ENCODE measurements around the gene IMMP1L. TPM values are rescaled to one million over a fixed set of nuclear protein-coding genes. Genes with fewer than 3 reads are reported as not detected.
A peak's percentile ranks its signal among the peaks of the same experiment; 100 is the strongest.

IMMP1L gene
- total RNA-seq = 54.0 and 64.6 TPM in 2 replicates
- long read RNA-seq, partial matches to known transcripts = 1 of 11 reads
- long read RNA-seq, other reads (novel, unspliced or antisense) = 5 of 11 reads

GRCh38 chr11:31509429-31510345 lies at the start of gene IMMP1L, which contains the start of gene ELP4:
IMMP1L (minus strand) TSS chr11:31509622; CDS start chr11:31463276, 46,346 bp downstream.
ELP4 (plus strand) TSS chr11:31509767; CDS start chr11:31509785, 18 bp downstream.
- no peaks in the 10 kb centered on the region for H3K9me3 Mint-ChIP-seq
- H3K27ac Mint-ChIP-seq (ENCODE audit: unreplicated experiment) = peak within 1 kb of the TSS; percentile 100
- H3K27me3 Mint-ChIP-seq (ENCODE audit: low read depth) = no peaks in the 10 kb centered on the region

GRCh38 chr11:31558001-31558400 lies 48.6 kb upstream of the IMMP1L start:
- H3K27me3 Mint-ChIP-seq (ENCODE audit: low read depth) = no peaks in the 10 kb centered on the region
- no peak for DNase-seq (ENCODE audit: low read depth, low spot score)
- TF ChIP-seq CTCF (conservative IDR thresholded peaks at IDR 0.05) = no peak
- peak overlapping the region; percentile 87 for H3K27ac Mint-ChIP-seq (ENCODE audit: unreplicated experiment)
- H3K4me1 Mint-ChIP-seq = peaks cover 23% of the 10 kb centered on the region
- peaks cover 3% of the 10 kb centered on the region for H3K9me3 Mint-ChIP-seq
- peak overlapping the region; percentile 23 for H3K4me3 Mint-ChIP-seq
- H3K36me3 Mint-ChIP-seq (ENCODE audit: low read depth) = peaks cover 13% of the 10 kb centered on the region

More at GRCh38 chr11:31509429-31510345, at the start of gene IMMP1L, which contains the start of gene ELP4:
- no peak for TF ChIP-seq CTCF (conservative IDR thresholded peaks at IDR 0.05)
- DNase-seq (ENCODE audit: low read depth, low spot score) = peak; percentile 87
- Mint-ChIP-seq H3K4me1 (peaks cover 50% of the 10 kb centered on the region), H3K4me3 (peak within 1 kb of the TSS; percentile 99), H3K36me3 (ENCODE audit: low read depth) (peaks cover 11% of the 10 kb centered on the region)

GRCh38 chr11:31555938-31556337 lies 46.5 kb upstream of the IMMP1L start:
- H3K27me3 Mint-ChIP-seq (ENCODE audit: low read depth) = no peaks in the 10 kb centered on the region
- DNase-seq (ENCODE audit: low read depth, low spot score) = no peak
- H3K36me3 Mint-ChIP-seq (ENCODE audit: low read depth) = peaks cover 28% of the 10 kb centered on the region
- H3K4me3 Mint-ChIP-seq = no peak overlapping the region
- H3K9me3 Mint-ChIP-seq = peaks cover 6% of the 10 kb centered on the region
- peaks cover 24% of the 10 kb centered on the region for H3K4me1 Mint-ChIP-seq
- TF ChIP-seq CTCF (conservative IDR thresholded peaks at IDR 0.05) = no peak
- no peak overlapping the region for H3K27ac Mint-ChIP-seq (ENCODE audit: unreplicated experiment)

GRCh38 chr11:31542862-31543261 lies 33.4 kb upstream of the IMMP1L start:
- Mint-ChIP-seq H3K9me3 (peaks cover 4% of the 10 kb centered on the region), H3K27me3 (ENCODE audit: low read depth) (no peaks in the 10 kb centered on the region), H3K4me1 (no peaks in the 10 kb centered on the region), H3K4me3 (no peak overlapping the region), H3K36me3 (ENCODE audit: low read depth) (peaks cover 41% of the 10 kb centered on the region), H3K27ac (ENCODE audit: unreplicated experiment) (no peak overlapping the region)
- no peak for TF ChIP-seq CTCF (conservative IDR thresholded peaks at IDR 0.05)
- DNase-seq (ENCODE audit: low read depth, low spot score) = no peak

- no peaks in the 10 kb centered on the region for H3K4me1 Mint-ChIP-seq
- DNase-seq (ENCODE audit: low read depth, low spot score) = no peak
- peaks cover 14% of the 10 kb centered on the region for H3K36me3 Mint-ChIP-seq (ENCODE audit: low read depth)
- peaks cover 2% of the 10 kb centered on the region for H3K9me3 Mint-ChIP-seq
- H3K27ac Mint-ChIP-seq (ENCODE audit: unreplicated experiment) = no peak overlapping the region
- H3K4me3 Mint-ChIP-seq = no peak overlapping the region
- no peaks in the 10 kb centered on the region for H3K27me3 Mint-ChIP-seq (ENCODE audit: low read depth)
- TF ChIP-seq CTCF (conservative IDR thresholded peaks at IDR 0.05) = no peak
Measured at GRCh38 chr11:31535479-31535878, 26.1 kb upstream of the IMMP1L start.
